BLaER1 treated with 17β-estradiol and CSF1 and Interleukin-3, amounts not matched to agents 10 nM and 100 nM (cell line): ENCODE results near the gene PRR12.
"Not testable (repeated sequence)": the region's sequence is repeated elsewhere in the genome, so short reads cannot be mapped to it uniquely, and the experiment has no call there.

ENCODE experiments used
- H3K27ac ChIP-seq, 11 experiments: shearing (Covaris generic); formaldehyde crosslinking; 2 replicates each; pipeline ENCODE4 v1.8.1; 2022
- H3K27me3 ChIP-seq, 11 experiments: shearing (Covaris generic); formaldehyde crosslinking; 2 replicates each; pipeline ENCODE4 v1.8.1; 2022
- H3K36me3 ChIP-seq, 11 experiments: shearing (Covaris generic); formaldehyde crosslinking; 2 replicates each; pipeline ENCODE4 v1.8.1; 2022
- H3K4me1 ChIP-seq, 10 experiments: shearing (Covaris generic); formaldehyde crosslinking; 2 replicates each; pipeline ENCODE4 v1.8.1; 2022
- H3K4me2 ChIP-seq, 11 experiments: shearing (Covaris generic); formaldehyde crosslinking; 2 replicates each; pipeline ENCODE4 v1.8.1; 2022
- H3K4me3 ChIP-seq, 10 experiments: shearing (Covaris generic); formaldehyde crosslinking; 2 replicates each; pipeline ENCODE4 v1.8.1; 2022
- H3K9ac ChIP-seq, 11 experiments: shearing (Covaris generic); formaldehyde crosslinking; 2 replicates each; pipeline ENCODE4 v1.8.1; 2022
- H3K9me3 ChIP-seq, 11 experiments: shearing (Covaris generic); formaldehyde crosslinking; replicated peaks in 1 of 11; 2 replicates each; pipeline ENCODE4 v1.8.1; 2022
- H4K20me1 ChIP-seq, 11 experiments: shearing (Covaris generic); formaldehyde crosslinking; 2 replicates each; pipeline ENCODE4 v1.8.1; 2022
- Cebpa-rat ChIP-seq, 11 experiments: shearing (Covaris generic); IDR thresholded peaks; 2 replicates each; pipeline ENCODE4 v1.8.1; 2022

The PRR12 gene

DNA sequence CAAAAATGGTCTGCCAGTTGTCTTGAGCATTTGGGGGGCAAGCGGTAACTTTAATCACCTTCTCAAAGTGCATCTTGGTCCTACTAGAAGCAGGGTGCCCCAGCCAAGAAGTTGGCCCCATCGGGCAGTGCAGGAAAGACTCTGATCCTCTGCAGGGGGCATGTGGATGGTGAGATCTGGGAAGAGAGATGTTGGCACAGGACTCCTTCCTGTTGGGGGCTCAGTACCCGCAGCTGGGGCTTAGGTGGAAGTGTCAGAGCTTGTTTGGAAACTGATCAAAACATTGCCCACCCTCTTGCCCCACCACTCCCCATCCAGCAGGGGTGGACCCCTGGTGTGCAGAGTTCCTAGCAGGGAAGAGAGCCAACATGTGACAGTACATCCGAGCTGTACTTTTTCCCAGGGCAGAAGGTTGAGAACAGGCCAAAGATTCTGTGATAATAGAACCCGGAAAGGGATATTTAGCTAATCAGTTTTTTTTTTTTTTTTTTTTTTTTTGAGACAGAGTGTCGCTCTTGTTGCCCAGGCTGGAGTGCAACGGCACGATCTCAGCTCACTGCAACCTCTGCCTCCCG is 40.1 kb downstream of the PRR12 start:
- Histone ChIP-seq H3K4me3 (no peak overlapping the region), H3K4me2 (no peak overlapping the region), H3K27ac (no peak overlapping the region), H3K9ac (no peak overlapping the region; a peak in 1 of 22 replicates), H4K20me1 (peaks cover 0 to 20% (median 0%) of the 10 kb centered on the region in 11 experiments; a peak in 1 of 22 replicates), H3K4me1 (peaks cover 3 to 16% (median 15%) of the 10 kb centered on the region in 10 experiments), H3K27me3 (no peaks in the 10 kb centered on the region), H3K9me3 (no peaks in the 10 kb centered on the region), H3K36me3 (peaks cover 38 to 58% (median 42%) of the 10 kb centered on the region in 11 experiments)
- TF ChIP-seq Cebpa-rat (IDR thresholded peaks at IDR 0.05), result no peak

DNA sequence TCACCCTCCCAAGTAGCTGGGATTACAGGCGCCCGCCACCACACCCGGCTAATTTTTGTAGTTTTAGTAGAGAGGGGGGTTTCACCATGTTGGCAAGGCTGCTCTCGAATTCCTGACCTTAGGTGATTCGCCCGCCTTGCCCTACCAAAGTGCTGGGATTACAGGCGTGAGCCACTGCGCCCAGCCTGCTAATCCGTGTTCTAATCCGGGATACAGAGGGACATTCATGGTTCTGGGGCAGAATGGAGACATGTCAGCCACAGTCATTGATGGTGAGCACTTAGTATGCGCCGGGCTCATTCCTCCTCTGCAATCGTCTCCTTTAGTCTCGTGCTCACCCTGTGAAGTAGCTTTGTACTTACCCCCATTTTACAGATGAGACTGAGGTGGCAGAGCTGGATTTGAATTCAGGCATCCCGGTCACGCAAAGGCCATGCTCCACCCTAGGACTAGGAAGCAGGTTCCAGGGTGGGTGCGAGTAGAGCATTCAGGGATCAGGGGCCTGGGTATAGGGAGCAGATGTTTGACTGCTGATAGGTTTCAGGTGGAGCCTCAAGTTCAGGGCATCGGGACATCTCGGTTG is 40.7 kb downstream of the PRR12 start:
- H3K4me3 ChIP-seq, result no peak overlapping the region
- peaks cover 0 to 14% (median 0%) of the 10 kb centered on the region in 11 experiments; a peak in 1 of 22 replicates for H4K20me1 ChIP-seq
- H3K9ac ChIP-seq, result no peak overlapping the region
- H3K36me3 ChIP-seq, result peaks cover 33 to 59% (median 37%) of the 10 kb centered on the region in 11 experiments
- no peaks in the 10 kb centered on the region for H3K9me3 ChIP-seq
- no peak for TF ChIP-seq Cebpa-rat (IDR thresholded peaks at IDR 0.05)
- H3K4me1 ChIP-seq, result peaks cover 9 to 22% (median 21%) of the 10 kb centered on the region in 10 experiments
- no peak overlapping the region for H3K27ac ChIP-seq
- H3K4me2 ChIP-seq, result no peak overlapping the region
- H3K27me3 ChIP-seq, result no peaks in the 10 kb centered on the region

DNA sequence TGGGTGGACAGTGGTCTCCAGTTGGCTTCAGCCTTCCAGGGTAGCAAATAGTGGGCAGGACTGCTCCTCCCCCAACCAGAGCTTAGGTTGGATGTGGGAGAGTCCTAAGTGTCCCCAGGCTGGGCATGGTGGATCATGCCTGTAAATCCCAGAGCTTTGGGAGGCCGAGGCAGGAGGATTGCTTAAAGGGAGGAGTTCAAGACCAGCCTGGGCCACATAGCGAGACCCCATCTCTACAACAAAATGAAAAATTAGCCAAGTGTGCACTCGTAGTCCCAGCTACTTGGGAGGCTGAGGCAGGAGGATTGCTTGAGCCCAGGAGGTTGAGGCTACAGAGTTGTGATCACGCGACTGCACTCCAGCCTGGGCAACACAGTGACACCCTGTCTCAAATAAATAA is 41.6 kb downstream of the PRR12 start:
- peaks cover 16 to 30% (median 29%) of the 10 kb centered on the region in 10 experiments for H3K4me1 ChIP-seq
- no peak overlapping the region for H3K9ac ChIP-seq
- H3K9me3 ChIP-seq, result no peaks in the 10 kb centered on the region
- no peak overlapping the region for H3K4me2 ChIP-seq
- H3K27ac ChIP-seq, result no peak overlapping the region
- no peak for TF ChIP-seq Cebpa-rat (IDR thresholded peaks at IDR 0.05)
- peaks cover 24 to 51% (median 28%) of the 10 kb centered on the region in 11 experiments for H3K36me3 ChIP-seq
- peaks cover 0 to 12% (median 0%) of the 10 kb centered on the region in 11 experiments; a peak in 1 of 22 replicates for H4K20me1 ChIP-seq
- H3K27me3 ChIP-seq, result no peaks in the 10 kb centered on the region
- H3K4me3 ChIP-seq, result no peak overlapping the region

- not testable (repeated sequence) for H3K4me3 ChIP-seq, H3K9ac ChIP-seq, H3K27ac ChIP-seq
Measured at GRCh38 chr19:49633273-49633672, 42.3 kb downstream of the PRR12 start.

GRCh38 chr19:49635530-49636232 is 44.7 kb downstream of the PRR12 start:
- Histone ChIP-seq H3K4me2 (peak overlapping the region in 10 of 11 experiments; percentile 13 to 99 (median 33); a peak in 13 of 22 replicates), H3K4me1 (peaks cover 29 to 53% (median 51%) of the 10 kb centered on the region in 10 experiments), H3K4me3 (no peak overlapping the region), H3K27me3 (no peaks in the 10 kb centered on the region), H3K9me3 (no peaks in the 10 kb centered on the region), H3K9ac (peak overlapping the region in 7 of 11 experiments; percentile 1 to 32 (median 26); a peak in 6 of 22 replicates), H3K27ac (peak overlapping the region in 7 of 11 experiments; percentile 4 to 44 (median 26); a peak in 8 of 22 replicates), H3K36me3 (peaks cover 0 to 26% (median 0%) of the 10 kb centered on the region in 11 experiments; a peak in 7 of 22 replicates), H4K20me1 (peaks cover 0 to 12% (median 0%) of the 10 kb centered on the region in 11 experiments; a peak in 1 of 22 replicates)
- TF ChIP-seq Cebpa-rat (IDR thresholded peaks at IDR 0.05), result no peak

More at GRCh38 chr19:49633273-49633672, 42.3 kb downstream of the PRR12 start:
- H3K9me3 ChIP-seq, H3K27me3 ChIP-seq, H3K4me2 ChIP-seq: not testable (repeated sequence)
- Histone ChIP-seq H3K4me1 (peaks cover 18 to 37% (median 35%) of the 10 kb centered on the region in 10 experiments), H4K20me1 (peaks cover 0 to 12% (median 0%) of the 10 kb centered on the region in 11 experiments; a peak in 1 of 22 replicates), H3K36me3 (peaks cover 19 to 45% (median 21%) of the 10 kb centered on the region in 11 experiments; a peak in 21 of 22 replicates)

GRCh38 chr19:49636233-49636932 is 45.4 kb downstream of the PRR12 start:
- TF ChIP-seq Cebpa-rat (IDR thresholded peaks at IDR 0.05), result no peak
- peak overlapping the region in 6 of 11 experiments; percentile 1 to 99 (median 36); a peak in 8 of 22 replicates for H3K4me2 ChIP-seq
- H3K36me3 ChIP-seq, result peaks cover 0 to 26% (median 0%) of the 10 kb centered on the region in 11 experiments; a peak in 4 of 22 replicates
- H3K27me3 ChIP-seq, result no peaks in the 10 kb centered on the region
- H3K4me1 ChIP-seq, result peaks cover 29 to 59% (median 58%) of the 10 kb centered on the region in 10 experiments
- H3K27ac ChIP-seq, result peak overlapping the region in 2 of 11 experiments; percentile 4 to 40; a peak in 2 of 22 replicates
- H4K20me1 ChIP-seq, result peaks cover 0 to 5% (median 0%) of the 10 kb centered on the region in 11 experiments; a peak in 1 of 22 replicates
- H3K9ac ChIP-seq, result peak overlapping the region in 4 of 11 experiments; percentile 15 to 26 (median 22); a peak in 2 of 22 replicates
- H3K4me3 ChIP-seq, result no peak overlapping the region
- H3K9me3 ChIP-seq, result no peaks in the 10 kb centered on the region

DNA sequence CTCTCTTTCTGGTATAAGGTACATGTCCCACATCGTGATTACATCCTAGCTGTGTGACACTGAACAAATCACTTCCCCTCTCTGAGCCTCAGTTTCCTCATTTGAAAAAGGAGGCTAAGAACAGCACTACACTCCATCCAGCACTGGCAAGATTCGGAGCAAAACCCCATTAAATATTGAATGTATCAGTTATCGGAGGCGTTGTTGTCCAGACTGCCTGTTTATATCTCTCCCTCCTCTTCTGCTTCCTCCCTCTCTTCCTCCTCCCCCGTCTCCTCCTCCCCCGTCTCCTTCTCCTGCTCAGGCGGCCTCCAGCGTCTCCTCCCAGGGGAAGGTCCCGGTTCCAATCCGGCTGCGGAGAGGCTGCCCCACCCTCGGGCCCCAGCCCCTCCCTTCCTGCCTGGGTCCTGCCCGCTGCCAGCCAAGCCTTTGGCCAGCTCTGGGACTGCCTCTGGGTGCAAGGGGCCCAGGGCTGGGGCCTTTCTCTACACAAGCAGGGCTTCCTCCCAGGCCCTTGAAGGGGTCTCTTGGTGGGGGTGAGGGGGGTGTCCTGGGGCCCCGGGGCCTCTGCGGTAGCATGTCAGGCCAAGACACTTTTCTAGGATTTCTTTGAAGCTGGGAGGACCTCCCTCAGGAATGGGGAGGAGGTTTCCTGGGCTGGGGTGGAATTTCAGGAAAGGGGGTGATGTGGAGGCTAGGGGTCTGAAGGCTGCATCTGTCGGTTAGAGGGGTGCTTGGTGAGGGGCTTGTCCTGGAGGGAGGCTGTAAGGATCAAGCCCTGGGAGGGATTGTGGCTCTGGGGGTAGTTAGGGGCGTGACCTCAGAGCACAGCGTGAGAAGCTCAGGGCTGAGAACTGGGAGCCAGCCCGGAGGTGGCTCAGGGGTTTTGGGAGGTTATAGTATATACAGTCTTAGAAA is 47.1 kb downstream of the PRR12 start:
- H4K20me1 ChIP-seq, result no peaks in the 10 kb centered on the region; a peak in 2 of 22 replicates
- H3K9me3 ChIP-seq, result no peaks in the 10 kb centered on the region
- H3K4me1 ChIP-seq, result peaks cover 34 to 66% (median 64%) of the 10 kb centered on the region in 10 experiments
- peak overlapping the region in 10 of 11 experiments; percentile 40 to 66 (median 56); a peak in 17 of 22 replicates for H3K27ac ChIP-seq
- no peaks in the 10 kb centered on the region for H3K27me3 ChIP-seq
- H3K4me3 ChIP-seq, result peak overlapping the region in 9 of 10 experiments; percentile 11 to 92 (median 42); a peak in 13 of 20 replicates
- no peak for TF ChIP-seq Cebpa-rat (IDR thresholded peaks at IDR 0.05)
- H3K36me3 ChIP-seq, result peaks cover 0 to 26% (median 0%) of the 10 kb centered on the region in 11 experiments; a peak in 3 of 22 replicates
- peak overlapping the region; percentile 55 to 88 (median 66) for H3K9ac ChIP-seq
- H3K4me2 ChIP-seq, result peak overlapping the region; percentile 85 to 100 (median 98)
